ENCODE data around the gene DGKI.

DGKI gene

DNA sequence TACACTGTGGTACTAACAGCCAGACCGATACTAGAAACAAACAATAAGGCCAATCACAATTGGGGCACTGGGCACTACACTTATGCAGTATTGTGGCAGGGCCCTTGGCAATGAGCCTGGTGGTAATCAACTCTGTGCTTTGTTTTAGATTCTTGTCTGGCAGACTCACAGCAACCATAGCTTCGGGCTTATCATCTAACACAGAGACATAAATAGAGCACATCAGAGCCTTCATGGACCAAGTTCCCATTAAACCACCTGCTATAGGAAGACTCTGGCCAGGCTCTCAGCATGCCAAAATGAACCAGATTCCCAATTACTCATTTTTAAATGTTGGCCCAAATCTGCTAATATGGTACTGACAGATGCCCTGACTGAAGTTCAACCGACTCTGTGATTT is 218.6 kb downstream of the DGKI start:
- Histone ChIP-seq H3K9me3 (ENCODE audit: control insufficient read depth, insufficient read depth, low read depth, low read length) (no peaks in the 10 kb centered on the region), H3K4me1 (ENCODE audit: control insufficient read depth, insufficient read depth, low read length) (no peaks in the 10 kb centered on the region), H3K27ac (ENCODE audit: extremely low read depth, low read depth, low read length) (no peak overlapping the region), H3K36me3 (ENCODE audit: control insufficient read depth in 2 of 2, insufficient read depth in 1 of 2, low read length in 2 of 2) (no peaks in the 10 kb centered on the region), H3K4me3 (ENCODE audit: low read depth, low read length) (no peak overlapping the region)
- POLR2A ChIA-PET = no interaction called here
- TF ChIP-seq YY2 (tag by site-specific recombination; IDR thresholded peaks at IDR 0.05) (no peak), GLI4 (tag by site-specific recombination; IDR thresholded peaks at IDR 0.05) (no peak), ZNF654 (tag by site-specific recombination; IDR thresholded peaks at IDR 0.05; ENCODE audit: low read depth) (no peak), ZNF580 (tag by site-specific recombination; IDR thresholded peaks at IDR 0.05) (no peak), ZNF837 (tag by site-specific recombination; IDR thresholded peaks at IDR 0.05) (no peak), ZNF76 (tag by site-specific recombination; IDR thresholded peaks at IDR 0.05; ENCODE audit: borderline replicate concordance, low read depth) (no peak), ZNF311 (tag by site-specific recombination; IDR thresholded peaks at IDR 0.05; ENCODE audit: borderline replicate concordance) (no peak), ZNF658 (tag by site-specific recombination; IDR thresholded peaks at IDR 0.05) (no peak), ZBTB7A (tag by site-specific recombination; IDR thresholded peaks at IDR 0.05; ENCODE audit: low read depth) (no peak), ZNF513 (tag by site-specific recombination; IDR thresholded peaks at IDR 0.05) (no peak), ZNF518A (tag by site-specific recombination; conservative IDR thresholded peaks at IDR 0.05; ENCODE audit: low read depth) (no peak), KLF10 (tag by site-specific recombination; IDR thresholded peaks at IDR 0.05) (no peak), ZNF830 (tag by site-specific recombination; IDR thresholded peaks at IDR 0.05; ENCODE audit: low read depth) (no peak)
- TF ChIP-seq, protein P1, sequence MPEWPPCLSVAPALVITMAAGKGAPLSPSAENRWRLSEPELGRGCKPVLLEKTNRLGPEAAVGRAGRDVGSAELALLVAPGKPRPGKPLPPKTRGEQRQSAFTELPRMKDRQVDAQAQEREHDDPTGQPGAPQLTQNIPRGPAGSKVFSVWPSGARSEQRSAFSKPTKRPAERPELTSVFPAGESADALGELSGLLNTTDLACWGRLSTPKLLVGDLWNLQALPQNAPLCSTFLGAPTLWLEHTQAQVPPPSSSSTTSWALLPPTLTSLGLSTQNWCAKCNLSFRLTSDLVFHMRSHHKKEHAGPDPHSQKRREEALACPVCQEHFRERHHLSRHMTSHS (tag by site-specific recombination; IDR thresholded peaks at IDR 0.05) = no peak
- CTCF ChIA-PET = interaction anchor here (0.7 to 4.2 kb wide), 9 partner anchors 12 to 276 kb away, joined by 3 to 29 read pairs (median 17); no protein-coding TSS in a partner anchor

- POLR2A ChIA-PET = interaction anchor here (0.6 kb wide), 1 partner anchor 28 kb away, joined by 3 read pairs; no protein-coding TSS in a partner anchor
- Histone ChIP-seq H3K9me3 (ENCODE audit: control insufficient read depth, insufficient read depth, low read depth, low read length) (no peaks in the 10 kb centered on the region), H3K36me3 (ENCODE audit: control insufficient read depth in 2 of 2, insufficient read depth in 1 of 2, low read length in 2 of 2) (no peaks in the 10 kb centered on the region), H3K4me1 (ENCODE audit: control insufficient read depth, insufficient read depth, low read length) (no peaks in the 10 kb centered on the region), H3K27ac (ENCODE audit: extremely low read depth, low read depth, low read length) (no peak overlapping the region), H3K4me3 (ENCODE audit: low read depth, low read length) (no peak overlapping the region)
- TF ChIP-seq PRDM4 (tag by site-specific recombination; IDR thresholded peaks at IDR 0.05) (no peak), REST (tag by site-specific recombination; IDR thresholded peaks at IDR 0.05) (peak; percentile 68; the same call in 1 of the 2 replicates), ZNF292 (tag by site-specific recombination; IDR thresholded peaks at IDR 0.05; ENCODE audit: borderline replicate concordance, low read depth) (no peak), ZNF654 (tag by site-specific recombination; IDR thresholded peaks at IDR 0.05; ENCODE audit: low read depth) (peak; percentile 70)
- CTCF ChIA-PET = interaction anchor here (0.6 to 4.2 kb wide), 40 partner anchors 9 to 1797 kb away, joined by 3 to 29 read pairs (median 4); no protein-coding TSS in a partner anchor
Measured at GRCh38 chr7:137626469-137627067, 220.2 kb downstream of the DGKI start.
